GM10266 (cell line): Measurements from ENCODE around the gene MICAL1.

Experiments
- DNase-seq: peaks from one replicate; pipeline ENCODE4 v3.0.0; 2012; ENCODE audit errors: extremely low spot score
- CTCF ChIP-seq: IDR thresholded peaks from 2 replicates; pipeline ENCODE4 v1.5.1; 2012; ENCODE audit warnings: mild to moderate bottlenecking, low read depth; ENCODE audit not compliant: control insufficient read depth, insufficient read depth; ENCODE audit errors: missing control alignments

The MICAL1 gene

GRCh38 chr6:109451376-109451775, 4.2 kb downstream of the MICAL1 start:
- no peak for DNase-seq
- no peak for TF ChIP-seq CTCF

- no peak for DNase-seq
- TF ChIP-seq CTCF = no peak
Measured at GRCh38 chr6:109450801-109451200, 4.8 kb downstream of the MICAL1 start.

DNA sequence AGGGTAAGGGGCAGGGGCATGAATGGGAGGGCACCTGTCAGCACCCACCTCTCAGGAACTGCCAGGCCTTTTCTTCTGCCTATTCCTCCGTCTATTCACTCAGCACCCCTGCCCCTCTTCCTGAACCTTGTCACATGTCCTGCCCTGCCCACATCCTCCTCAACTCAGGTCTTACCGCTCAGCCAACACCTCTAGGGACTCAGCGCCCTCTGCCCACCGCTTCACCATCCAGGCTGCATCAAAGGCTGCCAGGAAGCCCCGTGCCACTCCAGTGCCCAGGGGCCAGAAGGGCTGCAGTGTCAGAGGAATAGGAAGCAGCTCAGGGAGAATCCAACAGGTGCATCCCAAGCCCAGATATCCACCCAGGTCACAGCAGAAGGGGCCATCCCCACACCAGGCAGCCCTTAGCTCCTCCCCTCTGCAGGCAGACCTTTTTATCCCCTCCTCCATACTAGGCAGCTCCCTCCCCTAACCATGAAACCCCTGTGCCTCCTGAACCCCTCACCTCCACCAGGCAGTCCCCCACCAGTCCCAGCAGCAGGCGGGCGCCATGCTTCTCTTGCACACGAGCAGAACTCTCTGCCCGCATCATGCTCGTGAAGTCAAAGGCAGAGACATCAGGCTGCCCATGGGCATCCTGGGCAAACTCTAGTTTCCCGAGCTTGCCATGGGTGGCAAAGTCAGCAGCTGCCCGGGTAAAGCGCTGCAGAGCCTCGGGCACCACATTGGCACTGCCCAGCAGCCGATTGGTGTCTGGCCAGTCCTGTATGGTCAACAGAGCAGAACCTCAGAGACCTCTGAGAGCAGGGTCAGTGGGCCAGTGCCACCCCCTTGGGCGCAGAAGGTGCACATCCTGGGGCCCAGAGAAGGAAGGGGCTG, 5.5 kb downstream of the MICAL1 start:
- no peak for TF ChIP-seq CTCF
- DNase-seq = no peak

DNA sequence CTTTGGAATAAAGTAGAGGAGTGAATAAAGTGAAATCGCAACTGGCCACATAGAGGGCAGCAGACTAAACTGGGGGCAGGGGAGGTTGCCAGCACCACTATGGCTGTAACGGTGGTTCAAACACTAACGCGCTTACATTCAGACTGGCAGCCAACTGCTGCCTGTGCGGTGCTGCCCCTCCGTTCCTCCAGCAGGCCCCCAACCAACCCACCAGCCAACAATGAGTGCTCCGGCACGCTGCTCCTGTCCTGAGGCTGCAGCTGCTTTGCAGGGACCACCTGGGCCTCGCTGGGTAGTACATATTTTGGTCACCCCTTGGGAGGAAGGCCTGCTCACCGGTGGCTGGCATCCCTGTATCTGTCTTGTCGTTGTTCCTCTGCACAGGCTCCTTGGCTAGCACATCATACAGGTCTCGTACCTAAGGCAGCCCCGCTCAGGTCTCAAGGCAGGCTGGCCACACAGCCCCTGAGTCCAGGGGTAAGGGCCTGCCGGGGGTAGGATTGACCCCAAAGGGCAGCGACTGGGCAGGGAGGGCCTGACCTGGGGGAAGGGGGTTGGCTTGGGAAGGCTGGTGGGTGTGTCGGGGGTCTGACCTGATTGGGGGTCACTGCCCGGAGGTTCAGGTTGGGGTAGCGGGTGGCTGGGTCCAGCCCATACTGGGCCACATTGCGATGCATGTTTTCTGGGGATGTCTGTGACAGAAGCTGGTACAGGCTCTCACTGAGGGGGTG, 6.3 kb downstream of the MICAL1 start:
- no peak for TF ChIP-seq CTCF
- DNase-seq = no peak

GRCh38 chr6:109448615-109449014, 7.0 kb downstream of the MICAL1 start:
- TF ChIP-seq CTCF = no peak

GRCh38 chr6:109447878-109448555, 7.6 kb downstream of the MICAL1 start:
- no peak for DNase-seq
- no peak for TF ChIP-seq CTCF

More at GRCh38 chr6:109448615-109449014, 7.0 kb downstream of the MICAL1 start:
- DNase-seq = no peak

DNA sequence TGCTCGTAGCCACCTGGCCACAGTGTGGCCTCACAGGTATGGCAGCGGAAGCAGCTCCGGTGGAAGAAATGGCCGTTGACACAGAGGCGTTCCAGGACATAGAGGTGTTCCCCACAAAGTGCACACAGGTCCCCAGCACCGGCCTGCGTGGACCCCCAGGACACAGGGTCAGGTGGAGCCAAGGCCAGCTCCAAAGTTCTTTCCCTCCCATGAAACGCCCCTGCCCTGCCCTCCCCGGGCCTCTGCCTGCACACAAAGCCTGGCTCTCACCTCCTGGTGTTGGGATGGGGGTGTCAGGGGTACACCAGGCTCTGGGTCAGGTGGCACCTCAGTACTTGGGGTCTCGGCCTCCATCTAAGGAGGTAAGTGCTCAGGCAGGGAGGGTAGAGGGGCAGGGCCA, 8.5 kb downstream of the MICAL1 start:
- TF ChIP-seq CTCF = no peak
- no peak for DNase-seq
